NCI-H446 treated with DMSO at 0.1 percent for 48 hours (cell line): ENCODE data around the gene INTS3.
"Not testable (repeated sequence)": the region's sequence is repeated elsewhere in the genome, so short reads cannot be mapped to it uniquely, and the experiment has no call there.

Source experiments
- DNase-seq: peaks from one replicate; lab custom pipeline; 2025; lab: John Stamatoyannopoulos, UW

The INTS3 gene

GRCh38 chr1:153763365-153764225 lies 35.7 kb downstream of the INTS3 start:
- no peak for DNase-seq

- no peak for DNase-seq
Observed at GRCh38 chr1:153764310-153764709, 36.5 kb downstream of the INTS3 start.

- not testable (repeated sequence) for DNase-seq
Observed at GRCh38 chr1:153766663-153767062, 38.8 kb downstream of the INTS3 start.

- no peak for DNase-seq
Observed at GRCh38 chr1:153767519-153767918, 39.7 kb downstream of the INTS3 start.

GRCh38 chr1:153768316-153769181 lies 40.7 kb downstream of the INTS3 start:
- no peak for DNase-seq

- DNase-seq = no peak
Observed at GRCh38 chr1:153769221-153769620, 41.4 kb downstream of the INTS3 start.

- DNase-seq = no peak
Observed at GRCh38 chr1:153770797-153771196, 42.9 kb downstream of the INTS3 start.

- no peak for DNase-seq
Observed at GRCh38 chr1:153771261-153771660, 43.4 kb downstream of the INTS3 start.

- no peak for DNase-seq
Observed at GRCh38 chr1:153771841-153772593, 44.2 kb downstream of the INTS3 start.

- DNase-seq = no peak
Observed at GRCh38 chr1:153773096-153773921, 45.5 kb downstream of the INTS3 start.

GRCh38 chr1:153774026-153774595 lies 46.3 kb downstream of the INTS3 start:
- DNase-seq = no peak

- no peak for DNase-seq
Observed at GRCh38 chr1:153774780-153775457, 47.1 kb downstream of the INTS3 start, which contains the start of gene SLC27A3. SLC27A3 (plus strand) TSS chr1:153775407; CDS start chr1:153775498, 91 bp downstream.

GRCh38 chr1:153775458-153776327 lies 47.8 kb downstream of the INTS3 start:
- DNase-seq = no peak

- DNase-seq = no peak
Observed at GRCh38 chr1:153776352-153776751, 48.5 kb downstream of the INTS3 start.

GRCh38 chr1:153776845-153777370 lies 49.1 kb downstream of the INTS3 start:
- no peak for DNase-seq

- no peak for DNase-seq
Observed at GRCh38 chr1:153777648-153778047, 49.8 kb downstream of the INTS3 start.

- no peak for DNase-seq
Observed at GRCh38 chr1:153778051-153778823, 50.4 kb downstream of the INTS3 start.

- DNase-seq = no peak
Observed at GRCh38 chr1:153778824-153779519, 51.1 kb downstream of the INTS3 start.
